HEK293 (cell line): Measurements from ENCODE around the gene KLF16.

Source experiments
- CTCF ChIA-PET: fragments of 350-600 bp; formaldehyde crosslinking; extraction: SDS; loops from one replicate; lab custom pipeline; 2021; ENCODE audit warnings: antibody characterized with exemption; lab: Yijun Ruan, JAX
- POLR2A ChIA-PET: fragments of 300-600 bp; formaldehyde crosslinking; extraction: SDS; loops from one replicate; lab custom pipeline; 2020; ENCODE audit warnings: antibody characterized with exemption, inconsistent platforms; lab: Yijun Ruan, JAX
- H3K27ac ChIP-seq: fragments of 200-500 bp; sonication (Bioruptor generic); 2 replicates; pipeline ENCODE4 v1.5.1; 2014; ENCODE audit warnings: low read depth, low read length, control low read depth, inconsistent platforms; ENCODE audit errors: extremely low read depth
- H3K36me3 ChIP-seq, 2 experiments: fragments of 200-500 bp in 1 of 2; sonication (Bioruptor generic) in 1 of 2; 1 replicate in 1 of 2; 2 replicates in 1 of 2; pipeline ENCODE4 v1.5.1; 2014 to 2017; ENCODE audit warnings: inconsistent platforms in 2 of 2, low read length in 2 of 2; ENCODE audit not compliant: control insufficient read depth in 2 of 2, insufficient read depth in 1 of 2
- H3K4me1 ChIP-seq: fragments of 200-500 bp; sonication (Bioruptor generic); 2 replicates; pipeline ENCODE4 v1.5.1; 2014; ENCODE audit warnings: mild to moderate bottlenecking, low read length, inconsistent platforms; ENCODE audit not compliant: control insufficient read depth, insufficient read depth
- H3K4me3 ChIP-seq: 2 replicates; pipeline ENCODE4 v1.5.1; 2011; ENCODE audit warnings: low read depth, mild to moderate bottlenecking, control low read depth, low read length, moderate library complexity
- H3K9me3 ChIP-seq: fragments of 200-500 bp; sonication (Bioruptor generic); 2 replicates; pipeline ENCODE4 v1.5.1; 2014; ENCODE audit warnings: low read depth, low read length, inconsistent platforms; ENCODE audit not compliant: control insufficient read depth, insufficient read depth
- EGR2 ChIP-seq: fragments of 450-650 bp; formaldehyde crosslinking; IDR thresholded peaks from 2 replicates; pipeline ENCODE4 v1.5.1; 2016; ENCODE audit warnings: low read depth, missing biosample characterization, missing genetic modification characterization
- GLIS1 ChIP-seq: fragments of 450-650 bp; formaldehyde crosslinking; IDR thresholded peaks from 2 replicates; pipeline ENCODE4 v1.5.1; 2016; ENCODE audit warnings: missing biosample characterization, missing genetic modification characterization
- HIC1 ChIP-seq: fragments of 450-650 bp; formaldehyde crosslinking; IDR thresholded peaks from 2 replicates; pipeline ENCODE4 v1.5.1; 2016; ENCODE audit warnings: missing biosample characterization, missing genetic modification characterization
- KLF1 ChIP-seq: fragments of 450-650 bp; formaldehyde crosslinking; IDR thresholded peaks from 2 replicates; pipeline ENCODE4 v1.5.1; 2016; ENCODE audit warnings: missing biosample characterization, missing genetic modification characterization
- KLF8 ChIP-seq: fragments of 450-650 bp; formaldehyde crosslinking; IDR thresholded peaks from 2 replicates; pipeline ENCODE4 v1.5.1; 2016; ENCODE audit warnings: missing biosample characterization, missing genetic modification characterization
- PATZ1 ChIP-seq: fragments of 450-650 bp; formaldehyde crosslinking; IDR thresholded peaks from 2 replicates; pipeline ENCODE4 v1.5.1; 2016; ENCODE audit warnings: missing biosample characterization, missing genetic modification characterization
- SCRT1 ChIP-seq: fragments of 450-650 bp; formaldehyde crosslinking; IDR thresholded peaks from 2 replicates; pipeline ENCODE4 v1.5.1; 2016; ENCODE audit warnings: missing biosample characterization, missing genetic modification characterization, borderline replicate concordance
- SP2 ChIP-seq: fragments of 450-650 bp; formaldehyde crosslinking; IDR thresholded peaks from 2 replicates; pipeline ENCODE4 v1.5.1; 2016; ENCODE audit warnings: missing biosample characterization, missing genetic modification characterization
- ZBTB7A ChIP-seq: fragments of 450-650 bp; formaldehyde crosslinking; IDR thresholded peaks from 2 replicates; pipeline ENCODE4 v1.5.1; 2016; ENCODE audit warnings: low read depth, missing biosample characterization, missing genetic modification characterization
- ZFHX2 ChIP-seq: fragments of 450-650 bp; formaldehyde crosslinking; conservative IDR thresholded peaks from 2 replicates; pipeline ENCODE4 v1.5.1; 2016; ENCODE audit warnings: missing biosample characterization, missing genetic modification characterization
- ZNF2 ChIP-seq: fragments of 450-650 bp; formaldehyde crosslinking; IDR thresholded peaks from 2 replicates; pipeline ENCODE4 v1.5.1; 2016; ENCODE audit warnings: missing biosample characterization, missing genetic modification characterization
- ZNF23 ChIP-seq: fragments of 450-650 bp; formaldehyde crosslinking; IDR thresholded peaks from 2 replicates; pipeline ENCODE4 v1.5.1; 2016; ENCODE audit warnings: missing biosample characterization, missing genetic modification characterization, borderline replicate concordance
- ZNF404 ChIP-seq: fragments of 450-650 bp; formaldehyde crosslinking; IDR thresholded peaks from 2 replicates; pipeline ENCODE4 v1.5.1; 2017; ENCODE audit warnings: missing biosample characterization, missing genetic modification characterization
- ZNF549 ChIP-seq: fragments of 450-650 bp; IDR thresholded peaks from 2 replicates; pipeline ENCODE4 v1.5.1; 2018; ENCODE audit warnings: missing biosample characterization, missing genetic modification characterization, mild to moderate bottlenecking, inconsistent platforms, moderate library complexity
- ZNF600 ChIP-seq: fragments of 450-650 bp; formaldehyde crosslinking; IDR thresholded peaks from 2 replicates; pipeline ENCODE4 v1.5.1; 2016; ENCODE audit warnings: missing biosample characterization, missing genetic modification characterization
- ZNF610 ChIP-seq: fragments of 450-650 bp; formaldehyde crosslinking; IDR thresholded peaks from 2 replicates; pipeline ENCODE4 v1.5.1; 2016; ENCODE audit warnings: missing biosample characterization, missing genetic modification characterization, borderline replicate concordance
- ZNF639 ChIP-seq: fragments of 450-650 bp; formaldehyde crosslinking; IDR thresholded peaks from 2 replicates; pipeline ENCODE4 v1.5.1; 2016; ENCODE audit warnings: missing biosample characterization, missing genetic modification characterization
- ZNF768 ChIP-seq: fragments of 450-650 bp; formaldehyde crosslinking; IDR thresholded peaks from 2 replicates; pipeline ENCODE4 v1.5.1; 2018; ENCODE audit warnings: missing biosample characterization, mild to moderate bottlenecking, missing genetic modification characterization
- TF ChIP-seq, protein P1 (sequence below): IDR thresholded peaks from 2 replicates; pipeline ENCODE4 v1.6.1; 2011; ENCODE audit warnings: mild to moderate bottlenecking, low read depth, low read length, borderline replicate concordance
- TF ChIP-seq, protein P2 (sequence below): fragments of 450-650 bp; formaldehyde crosslinking; IDR thresholded peaks from 2 replicates; pipeline ENCODE4 v1.5.1; 2016; ENCODE audit warnings: missing biosample characterization, missing genetic modification characterization

KLF16 gene

DNA sequence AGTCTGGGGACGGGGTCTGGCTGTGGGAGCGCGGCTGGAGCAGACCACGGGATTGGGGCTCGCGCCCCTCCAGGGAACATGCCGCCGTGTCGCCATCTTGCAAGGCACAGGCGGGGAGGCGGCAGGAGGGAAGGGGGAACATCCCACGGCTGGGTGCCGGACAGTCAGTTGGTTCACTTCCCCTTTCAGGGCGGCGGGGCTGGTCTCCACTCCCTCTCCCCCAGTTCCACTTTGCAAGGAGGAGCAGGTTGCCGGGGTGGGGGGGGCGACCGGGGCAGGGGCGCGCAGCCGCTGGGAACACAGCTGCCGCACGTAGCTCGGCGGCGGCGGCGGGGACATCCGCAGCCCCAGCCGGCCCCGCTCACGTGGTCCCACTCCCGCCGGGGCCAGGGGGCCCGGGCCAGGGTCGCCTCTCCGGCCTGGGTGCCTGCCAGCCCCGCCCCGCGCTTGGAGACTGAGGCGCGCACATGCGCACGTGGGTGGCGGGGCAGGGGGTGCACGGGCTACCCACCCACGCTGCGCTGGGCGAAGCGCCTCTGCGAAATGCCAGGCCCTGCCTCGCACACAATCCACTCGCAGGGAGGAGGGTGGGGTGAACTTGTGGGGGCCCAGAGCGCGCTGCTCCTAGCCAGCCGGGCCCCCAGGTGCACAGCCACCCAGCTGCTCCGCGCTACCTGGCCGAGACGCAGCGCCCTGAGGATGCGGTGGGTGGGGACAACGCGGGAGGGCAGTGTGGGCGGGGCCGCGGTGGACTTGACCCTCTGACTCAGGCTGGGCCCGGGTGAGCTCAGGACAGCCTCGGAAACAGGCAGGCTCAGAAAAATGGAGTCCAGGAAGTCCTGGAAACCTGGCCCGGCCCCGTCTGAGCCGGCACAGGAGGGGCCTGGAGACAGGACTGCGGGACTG lies 6.4 kb downstream of the KLF16 start:
- TF ChIP-seq ZNF549 (tag by site-specific recombination): no peak
- 0 out of 2 replicates have a peak, but pooled peaks have one; percentile 21 for TF ChIP-seq SP2
- TF ChIP-seq ZNF404 (tag by site-specific recombination): no peak
- no peak for TF ChIP-seq ZNF768 (tag by site-specific recombination)
- TF ChIP-seq, protein P1, sequence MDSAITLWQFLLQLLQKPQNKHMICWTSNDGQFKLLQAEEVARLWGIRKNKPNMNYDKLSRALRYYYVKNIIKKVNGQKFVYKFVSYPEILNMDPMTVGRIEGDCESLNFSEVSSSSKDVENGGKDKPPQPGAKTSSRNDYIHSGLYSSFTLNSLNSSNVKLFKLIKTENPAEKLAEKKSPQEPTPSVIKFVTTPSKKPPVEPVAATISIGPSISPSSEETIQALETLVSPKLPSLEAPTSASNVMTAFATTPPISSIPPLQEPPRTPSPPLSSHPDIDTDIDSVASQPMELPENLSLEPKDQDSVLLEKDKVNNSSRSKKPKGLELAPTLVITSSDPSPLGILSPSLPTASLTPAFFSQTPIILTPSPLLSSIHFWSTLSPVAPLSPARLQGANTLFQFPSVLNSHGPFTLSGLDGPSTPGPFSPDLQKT: no peak
- no peak for TF ChIP-seq ZNF2 (tag by site-specific recombination)
- TF ChIP-seq HIC1: peak; percentile 31; the same call in 1 of the 2 replicates
- TF ChIP-seq GLIS1 (tag by site-specific recombination): 0 out of 2 replicates have a peak, but pooled peaks have one; percentile 15
- no peak for TF ChIP-seq SCRT1 (tag by site-specific recombination)
- peak; percentile 50 for TF ChIP-seq KLF1 (tag by site-specific recombination)
- no peak for TF ChIP-seq ZNF23 (tag by site-specific recombination)
- peak; percentile 69 for TF ChIP-seq PATZ1 (tag by site-specific recombination)
- TF ChIP-seq EGR2: peak; percentile 47; the same call in 1 of the 2 replicates
- TF ChIP-seq ZBTB7A (tag by site-specific recombination): 0 out of 2 replicates have a peak, but pooled peaks have one; percentile 23
- TF ChIP-seq ZFHX2: peak; percentile 71
- TF ChIP-seq ZNF600 (tag by site-specific recombination): 0 out of 2 replicates have a peak, but pooled peaks have one; percentile 11
- Histone ChIP-seq H3K9me3 (no peaks in the 10 kb centered on the region), H3K4me3 (peak overlapping the region; percentile 13; the same call in 1 of the 2 replicates), H3K36me3 (no peaks in the 10 kb centered on the region), H3K27ac (no peak overlapping the region), H3K4me1 (peaks cover 22% of the 10 kb centered on the region)
- ChIA-PET CTCF (interaction anchor here (0.6 to 1.9 kb wide), 5 partner anchors 8 to 96 kb away, joined by 3 to 15 read pairs (median 5); partner anchors contain the start of gene REXO1), POLR2A (interaction anchor here (0.5 to 1.7 kb wide), 5 partner anchors 8 to 1645 kb away, joined by 3 to 7 read pairs (median 4); partner anchors contain the start of gene MBD3)

GRCh38 chr19:1856345-1856697 lies 7.1 kb downstream of the KLF16 start:
- no peaks in the 10 kb centered on the region for H3K36me3 ChIP-seq
- no peak overlapping the region for H3K4me3 ChIP-seq
- H3K4me1 ChIP-seq: peaks cover 19% of the 10 kb centered on the region
- no peak overlapping the region for H3K27ac ChIP-seq
- TF ChIP-seq, protein P2, sequence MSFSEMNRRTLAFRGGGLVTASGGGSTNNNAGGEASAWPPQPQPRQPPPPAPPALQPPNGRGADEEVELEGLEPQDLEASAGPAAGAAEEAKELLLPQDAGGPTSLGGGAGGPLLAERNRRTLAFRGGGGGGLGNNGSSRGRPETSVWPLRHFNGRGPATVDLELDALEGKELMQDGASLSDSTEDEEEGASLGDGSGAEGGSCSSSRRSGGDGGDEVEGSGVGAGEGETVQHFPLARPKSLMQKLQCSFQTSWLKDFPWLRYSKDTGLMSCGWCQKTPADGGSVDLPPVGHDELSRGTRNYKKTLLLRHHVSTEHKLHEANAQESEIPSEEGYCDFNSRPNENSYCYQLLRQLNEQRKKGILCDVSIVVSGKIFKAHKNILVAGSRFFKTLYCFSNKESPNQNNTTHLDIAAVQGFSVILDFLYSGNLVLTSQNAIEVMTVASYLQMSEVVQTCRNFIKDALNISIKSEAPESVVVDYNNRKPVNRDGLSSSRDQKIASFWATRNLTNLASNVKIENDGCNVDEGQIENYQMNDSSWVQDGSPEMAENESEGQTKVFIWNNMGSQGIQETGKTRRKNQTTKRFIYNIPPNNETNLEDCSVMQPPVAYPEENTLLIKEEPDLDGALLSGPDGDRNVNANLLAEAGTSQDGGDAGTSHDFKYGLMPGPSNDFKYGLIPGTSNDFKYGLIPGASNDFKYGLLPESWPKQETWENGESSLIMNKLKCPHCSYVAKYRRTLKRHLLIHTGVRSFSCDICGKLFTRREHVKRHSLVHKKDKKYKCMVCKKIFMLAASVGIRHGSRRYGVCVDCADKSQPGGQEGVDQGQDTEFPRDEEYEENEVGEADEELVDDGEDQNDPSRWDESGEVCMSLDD (tag by site-specific recombination): 0 out of 2 replicates have a peak, but pooled peaks have one; percentile 21
- TF ChIP-seq ZNF610: no peak
- peak; percentile 40; the same call in 1 of the 2 replicates for TF ChIP-seq KLF8 (tag by site-specific recombination)
- TF ChIP-seq PATZ1 (tag by site-specific recombination): peak; percentile 56
- no peak for TF ChIP-seq ZNF639 (tag by site-specific recombination)
- no peaks in the 10 kb centered on the region for H3K9me3 ChIP-seq
- POLR2A ChIA-PET: no interaction called here
- CTCF ChIA-PET: interaction anchor here (0.6 to 1.3 kb wide), 3 partner anchors 18 to 96 kb away, joined by 3 to 5 read pairs (median 4); no protein-coding TSS in a partner anchor
